ENCODE data around the gene SMIM35.
"Not testable (repeated sequence)": the region's sequence is repeated elsewhere in the genome, so short reads cannot be mapped to it uniquely, and the experiment has no call there.

The SMIM35 gene

GRCh38 chr11:118010738-118011461 is 75.9 kb downstream of the SMIM35 start:
- H3K27ac ChIP-seq (ENCODE audit: low read length): no peak overlapping the region
- no peak overlapping the region for H3K4me3 ChIP-seq (ENCODE audit: low read length)
- H3K9me3 ChIP-seq (ENCODE audit: control insufficient read depth, low read depth, low read length): no peaks in the 10 kb centered on the region
- no peaks in the 10 kb centered on the region for H3K36me3 ChIP-seq (ENCODE audit: control insufficient read depth, low read depth, low read length)
- no peak overlapping the region for H3K9ac ChIP-seq (ENCODE audit: low read length)
- no peaks in the 10 kb centered on the region for H3K27me3 ChIP-seq (ENCODE audit: control insufficient read depth, insufficient read depth, low read length)
- no peaks in the 10 kb centered on the region for H3K4me1 ChIP-seq (ENCODE audit: control insufficient read depth, low read depth, low read length)

- Histone ChIP-seq H3K27ac (ENCODE audit: low read length) (no peak overlapping the region), H3K4me3 (ENCODE audit: low read length) (no peak overlapping the region), H3K4me1 (ENCODE audit: control insufficient read depth, low read depth, low read length) (no peaks in the 10 kb centered on the region)
Observed at GRCh38 chr11:118009864-118010737, 76.7 kb downstream of the SMIM35 start.

GRCh38 chr11:118008271-118008911 is 78.4 kb downstream of the SMIM35 start:
- H3K9ac ChIP-seq (ENCODE audit: low read length): no peak overlapping the region
- no peaks in the 10 kb centered on the region for H3K4me1 ChIP-seq (ENCODE audit: control insufficient read depth, low read depth, low read length)
- H3K27ac ChIP-seq (ENCODE audit: low read length): no peak overlapping the region
- no peak overlapping the region for H3K4me3 ChIP-seq (ENCODE audit: low read length)
- H3K27me3 ChIP-seq (ENCODE audit: control insufficient read depth, insufficient read depth, low read length): no peaks in the 10 kb centered on the region
- no peaks in the 10 kb centered on the region for H3K9me3 ChIP-seq (ENCODE audit: control insufficient read depth, low read depth, low read length)
- H3K36me3 ChIP-seq (ENCODE audit: control insufficient read depth, low read depth, low read length): no peaks in the 10 kb centered on the region

More at GRCh38 chr11:118009864-118010737, 76.7 kb downstream of the SMIM35 start:
- Histone ChIP-seq H3K36me3 (ENCODE audit: control insufficient read depth, low read depth, low read length) (no peaks in the 10 kb centered on the region), H3K9me3 (ENCODE audit: control insufficient read depth, low read depth, low read length) (no peaks in the 10 kb centered on the region), H3K27me3 (ENCODE audit: control insufficient read depth, insufficient read depth, low read length) (no peaks in the 10 kb centered on the region), H3K9ac (ENCODE audit: low read length) (no peak overlapping the region)

GRCh38 chr11:118007563-118008270 is 79.0 kb downstream of the SMIM35 start:
- H3K9me3 ChIP-seq (ENCODE audit: control insufficient read depth, low read depth, low read length); H3K27ac ChIP-seq (ENCODE audit: low read length); H3K4me1 ChIP-seq (ENCODE audit: control insufficient read depth, low read depth, low read length); H3K27me3 ChIP-seq (ENCODE audit: control insufficient read depth, insufficient read depth, low read length); H3K36me3 ChIP-seq (ENCODE audit: control insufficient read depth, low read depth, low read length); H3K9ac ChIP-seq (ENCODE audit: low read length); H3K4me3 ChIP-seq (ENCODE audit: low read length): not testable (repeated sequence)

GRCh38 chr11:118007040-118007439 is 79.7 kb downstream of the SMIM35 start:
- H3K4me3 ChIP-seq (ENCODE audit: low read length): no peak overlapping the region

GRCh38 chr11:118006153-118006534 is 80.6 kb downstream of the SMIM35 start:
- H3K9me3 ChIP-seq (ENCODE audit: control insufficient read depth, low read depth, low read length): no peaks in the 10 kb centered on the region
- H3K36me3 ChIP-seq (ENCODE audit: control insufficient read depth, low read depth, low read length): no peaks in the 10 kb centered on the region
- H3K27ac ChIP-seq (ENCODE audit: low read length): no peak overlapping the region
- peaks cover 6% of the 10 kb centered on the region for H3K4me1 ChIP-seq (ENCODE audit: control insufficient read depth, low read depth, low read length)
- H3K4me3 ChIP-seq (ENCODE audit: low read length): no peak overlapping the region
- no peak overlapping the region for H3K9ac ChIP-seq (ENCODE audit: low read length)
- H3K27me3 ChIP-seq (ENCODE audit: control insufficient read depth, insufficient read depth, low read length): no peaks in the 10 kb centered on the region

More at GRCh38 chr11:118007040-118007439, 79.7 kb downstream of the SMIM35 start:
- peaks cover 6% of the 10 kb centered on the region for H3K4me1 ChIP-seq (ENCODE audit: control insufficient read depth, low read depth, low read length)
- H3K9ac ChIP-seq (ENCODE audit: low read length): no peak overlapping the region
- no peak overlapping the region for H3K27ac ChIP-seq (ENCODE audit: low read length)
- H3K36me3 ChIP-seq (ENCODE audit: control insufficient read depth, low read depth, low read length): no peaks in the 10 kb centered on the region
- no peaks in the 10 kb centered on the region for H3K27me3 ChIP-seq (ENCODE audit: control insufficient read depth, insufficient read depth, low read length)
- H3K9me3 ChIP-seq (ENCODE audit: control insufficient read depth, low read depth, low read length): no peaks in the 10 kb centered on the region

GRCh38 chr11:118005224-118006152 is 81.3 kb downstream of the SMIM35 start:
- no peak overlapping the region for H3K4me3 ChIP-seq (ENCODE audit: low read length)
- no peaks in the 10 kb centered on the region for H3K9me3 ChIP-seq (ENCODE audit: control insufficient read depth, low read depth, low read length)
- no peaks in the 10 kb centered on the region for H3K27me3 ChIP-seq (ENCODE audit: control insufficient read depth, insufficient read depth, low read length)
- H3K27ac ChIP-seq (ENCODE audit: low read length): no peak overlapping the region
- H3K9ac ChIP-seq (ENCODE audit: low read length): no peak overlapping the region
- no peaks in the 10 kb centered on the region for H3K36me3 ChIP-seq (ENCODE audit: control insufficient read depth, low read depth, low read length)
- peaks cover 6% of the 10 kb centered on the region for H3K4me1 ChIP-seq (ENCODE audit: control insufficient read depth, low read depth, low read length)

GRCh38 chr11:118004543-118005223 is 82.1 kb downstream of the SMIM35 start:
- no peak overlapping the region for H3K27ac ChIP-seq (ENCODE audit: low read length)
- H3K9ac ChIP-seq (ENCODE audit: low read length): no peak overlapping the region
- no peaks in the 10 kb centered on the region for H3K9me3 ChIP-seq (ENCODE audit: control insufficient read depth, low read depth, low read length)
- no peak overlapping the region for H3K4me3 ChIP-seq (ENCODE audit: low read length)
- no peaks in the 10 kb centered on the region for H3K36me3 ChIP-seq (ENCODE audit: control insufficient read depth, low read depth, low read length)
- no peaks in the 10 kb centered on the region for H3K27me3 ChIP-seq (ENCODE audit: control insufficient read depth, insufficient read depth, low read length)
- peaks cover 6% of the 10 kb centered on the region for H3K4me1 ChIP-seq (ENCODE audit: control insufficient read depth, low read depth, low read length)

GRCh38 chr11:118003456-118003855 is 83.3 kb downstream of the SMIM35 start:
- no peaks in the 10 kb centered on the region for H3K27me3 ChIP-seq (ENCODE audit: control insufficient read depth, insufficient read depth, low read length)
- H3K4me3 ChIP-seq (ENCODE audit: low read length): no peak overlapping the region
- H3K4me1 ChIP-seq (ENCODE audit: control insufficient read depth, low read depth, low read length): peaks cover 6% of the 10 kb centered on the region
- H3K9ac ChIP-seq (ENCODE audit: low read length): no peak overlapping the region
- no peaks in the 10 kb centered on the region for H3K9me3 ChIP-seq (ENCODE audit: control insufficient read depth, low read depth, low read length)
- H3K36me3 ChIP-seq (ENCODE audit: control insufficient read depth, low read depth, low read length): no peaks in the 10 kb centered on the region
- no peak overlapping the region for H3K27ac ChIP-seq (ENCODE audit: low read length)

Measured in iPS-18a (cell line).